Measurements from ENCODE around the gene PRR5L. TPM values are rescaled to one million over a fixed set of nuclear protein-coding genes. Genes with fewer than 3 reads are reported as not detected.

PRR5L gene
- total and polyA plus RNA-seq, 9 of the 15 experiments (the other 6 are each of a cell fraction or from before 2014, with no cell fraction given), result 0.11 to 0.60 (median 0.36) TPM; not detected in 2

- TF ChIP-seq NR1H2 (CRISPR knock-in tag; IDR thresholded peaks at IDR 0.05) (no peak), ZNF280B (CRISPR knock-in tag; IDR thresholded peaks at IDR 0.05) (no peak), SNAPC5 (CRISPR knock-in tag; IDR thresholded peaks at IDR 0.05) (no peak), HINFP (tag; conservative IDR thresholded peaks at IDR 0.05; ENCODE audit: low read depth) (no peak), KDM5B (IDR thresholded peaks at IDR 0.05; ENCODE audit: insufficient replicate concordance, low read depth, low read length) (no peak), MYBL2 (IDR thresholded peaks at IDR 0.05; ENCODE audit: low read depth) (no peak), MYBL2 (CRISPR knock-in tag; IDR thresholded peaks at IDR 0.05; ENCODE audit: borderline replicate concordance) (no peak), MYNN (IDR thresholded peaks at IDR 0.05) (no peak), MYNN (CRISPR knock-in tag; IDR thresholded peaks at IDR 0.05) (no peak), SMC3 (conservative IDR thresholded peaks at IDR 0.05; ENCODE audit: insufficient read depth, low read depth, low read length) (no peak)
These were observed 104.8 kb downstream of the PRR5L start (continued) for GRCh38 chr11:36400766-36401455.

Measured in K562 (cell line).